Lung (tissue), 12 donors: Measurements from ENCODE around the gene AQP1. TPM values are rescaled to one million over a fixed set of nuclear protein-coding genes. Genes with fewer than 3 reads are reported as not detected.

ENCODE experiments used
- ATAC-seq: fragments of 200-7000 bp; cut with Tn5 transposase; one replicate; pipeline ENCODE4 v1.9.1; 2020; ENCODE audit warnings: moderate number of reproducible peaks; ENCODE audit not compliant: insufficient read depth, low FRiP score
- DNase-seq, 3 donors: peaks; one replicate each; pipeline ENCODE4 v3.0.0-alpha.2; 2013 to 2017
- H3K27ac ChIP-seq, 2 donors: one replicate each; pipeline ENCODE4 v1.5.1; 2013; ENCODE audit warnings: mild to moderate bottlenecking in 2 of 2, moderate library complexity in 2 of 2, control low read depth in 1 of 2, inconsistent platforms in 1 of 2, low read depth in 1 of 2, low read length in 1 of 2
- H3K27me3 ChIP-seq, 3 donors: one replicate each; pipeline ENCODE4 v1.5.1; 2013; ENCODE audit warnings: low read length in 2 of 3; ENCODE audit not compliant: control insufficient read depth in 3 of 3, insufficient read depth in 3 of 3
- H3K36me3 ChIP-seq, 4 donors: one replicate each; pipeline ENCODE4 v1.5.1; 2013; ENCODE audit warnings: low read length in 4 of 4, mild to moderate bottlenecking in 1 of 4, moderate library complexity in 1 of 4; ENCODE audit not compliant: control insufficient read depth in 4 of 4, insufficient read depth in 4 of 4
- H3K4me1 ChIP-seq, 5 donors: one replicate each; pipeline ENCODE4 v1.5.1; 2013; ENCODE audit warnings: low read length in 5 of 5, mild to moderate bottlenecking in 2 of 5, moderate library complexity in 1 of 5; ENCODE audit not compliant: control insufficient read depth in 5 of 5, insufficient read depth in 5 of 5
- H3K4me3 ChIP-seq: one replicate; pipeline ENCODE4 v1.5.1; 2013; ENCODE audit warnings: mild to moderate bottlenecking, control low read depth, moderate library complexity
- H3K9ac ChIP-seq, 2 donors: one replicate each; pipeline ENCODE4 v1.5.1; 2013; ENCODE audit warnings: low read length in 2 of 2, control low read depth in 1 of 2; ENCODE audit not compliant: insufficient read depth in 1 of 2
- H3K9me3 ChIP-seq, 4 donors: one replicate each; pipeline ENCODE4 v1.5.1; 2013; ENCODE audit warnings: low read length in 3 of 4, mild to moderate bottlenecking in 1 of 4, moderate library complexity in 1 of 4; ENCODE audit not compliant: control insufficient read depth in 4 of 4, insufficient read depth in 3 of 4
- CTCF ChIP-seq: IDR thresholded peaks from 2 replicates; pipeline ENCODE4 v1.5.1; 2012; ENCODE audit warnings: mild to moderate bottlenecking; ENCODE audit errors: control extremely low read depth, extremely low read depth
- WGBS, 2 donors: extraction: QIAGEN DNeasy Blood & Tissue Kit; methylation state at CpG; one replicate each; pipeline ENCODE4 v1.1.7; 2013; 5-methylcytosine and 5-hydroxymethylcytosine counted together
- polyA plus RNA-seq, 2 donors: library from polyadenylated mRNA; stranded (reverse); fragments of 200-250 nt; gene quantifications; one replicate each; pipeline ENCODE4 v1.2.1, GENCODE V29; 2013
- total RNA-seq, 2 donors: library from RNA; depleted of rRNA in 1 of 2; stranded (reverse); fragments of >200 nt in 1 of 2; gene quantifications; one replicate each; pipeline ENCODE4 v1.2.1, GENCODE V29; 2014 to 2021
- donor health status: control.
- donor health status: control.
- donor health status: Bipolar disorder and iron deficiency.
- donor health status: healthy.
- donor health status: DM: yes; HTN: yes; CAD: no.

Gene AQP1
- total and polyA plus RNA-seq, 4 donors, result 267 to 655 (median 428) TPM

DNA sequence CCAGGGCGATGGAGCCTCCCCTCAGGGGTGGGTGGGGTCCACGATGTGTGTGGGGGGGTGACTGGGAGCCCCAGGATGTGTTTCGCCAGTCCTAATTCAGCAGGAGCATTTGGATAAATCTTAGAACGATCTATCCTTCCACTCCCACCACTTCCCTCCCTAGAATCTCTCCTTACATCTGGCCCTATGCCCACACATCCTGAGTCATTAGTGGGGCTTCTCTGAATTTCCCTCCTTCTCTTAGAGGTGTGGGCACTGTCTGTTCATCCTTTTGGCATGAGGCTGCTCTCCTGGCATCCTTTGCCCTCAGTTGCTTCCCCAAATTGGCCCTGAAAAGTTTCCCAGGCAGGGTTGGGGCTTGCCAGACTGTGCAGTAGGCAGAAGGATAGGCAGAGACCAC lies 53.7 kb downstream of the AQP1 start:
- H3K36me3 ChIP-seq, result no peaks in the 10 kb centered on the region
- no peak overlapping the region for H3K9ac ChIP-seq
- H3K4me1 ChIP-seq, result peaks cover 0 to 6% (median 0%) of the 10 kb centered on the region in 5 donors
- no peaks in the 10 kb centered on the region for H3K9me3 ChIP-seq
- H3K27ac ChIP-seq, result no peak overlapping the region
- DNase-seq, result no peak
- no peaks in the 10 kb centered on the region for H3K27me3 ChIP-seq
- no peak for ATAC-seq
- 65 to 82% methylated on average over 4 of the region's 4 CpGs for WGBS, 2 donors
- no peak for TF ChIP-seq CTCF
- H3K4me3 ChIP-seq, result no peak overlapping the region

DNA sequence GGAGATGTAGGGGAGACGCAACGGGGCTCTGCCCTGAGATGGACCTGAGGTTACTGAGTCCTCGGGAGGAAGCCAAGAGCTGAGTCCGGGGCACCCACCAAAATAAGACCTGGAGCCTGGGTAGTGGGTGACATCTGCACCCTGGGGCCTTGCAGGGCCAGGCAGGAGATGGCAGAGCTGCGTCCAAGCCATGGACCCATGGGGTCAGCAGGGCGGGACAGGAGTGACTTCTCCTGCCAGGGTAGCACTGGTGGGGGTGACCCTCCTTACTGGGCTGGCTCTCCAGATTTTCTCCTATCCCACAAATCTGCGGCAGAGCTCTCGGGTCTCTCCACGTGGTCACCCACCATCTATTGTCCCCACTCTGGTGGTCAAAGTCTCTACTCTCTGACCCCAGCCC lies 54.2 kb downstream of the AQP1 start:
- no peak for TF ChIP-seq CTCF
- no peak for ATAC-seq
- Histone ChIP-seq H3K9ac (no peak overlapping the region), H3K36me3 (no peaks in the 10 kb centered on the region), H3K4me1 (peaks cover 0 to 9% (median 0%) of the 10 kb centered on the region in 5 donors), H3K4me3 (no peak overlapping the region), H3K27ac (no peak overlapping the region), H3K27me3 (no peaks in the 10 kb centered on the region), H3K9me3 (no peaks in the 10 kb centered on the region)
- 83 to 89% methylated on average over 9 of the region's 9 CpGs for WGBS, 2 donors
- no peak for DNase-seq

- peaks cover 0 to 17% (median 0%) of the 10 kb centered on the region in 5 donors for H3K4me1 ChIP-seq
- peaks cover 0 to 2% (median 0%) of the 10 kb centered on the region in 3 donors for H3K27me3 ChIP-seq
- 28 to 52% methylated on average over 2 of the region's 2 CpGs for WGBS, 2 donors
- H3K27ac ChIP-seq, result no peak overlapping the region
- TF ChIP-seq CTCF, result no peak
- no peak overlapping the region for H3K4me3 ChIP-seq
- ATAC-seq (no peak), DNase-seq (no peak)
- H3K36me3 ChIP-seq, result no peaks in the 10 kb centered on the region
- H3K9ac ChIP-seq, result no peak overlapping the region
- H3K9me3 ChIP-seq, result no peaks in the 10 kb centered on the region
Observed at GRCh38 chr7:30968294-30968693, 56.6 kb downstream of the AQP1 start.
